A549 (cell line): ENCODE measurements around the gene EIF3M. TPM values are rescaled to one million over a fixed set of nuclear protein-coding genes. Genes with fewer than 3 reads are reported as not detected.

Source experiments
- ATAC-seq, 2 experiments: fragments of 200-7000 bp in 1 of 2; fragments of >200 bp in 1 of 2; cut with Nextera tagmentation in 1 of 2; cut with Tn5 transposase in 1 of 2; 3 replicates each; pipeline versions ENCODE4 v1.8.0 to v1.9.1; 2018 to 2020; ENCODE audit warnings: mild to moderate bottlenecking in 1 of 2, moderate library complexity in 1 of 2
- CTCF ChIA-PET: fragments of 300-600 bp; sonication (Branson Sonifier 250); formaldehyde crosslinking; extraction: SDS; loops from one replicate; lab custom pipeline; 2021; ENCODE audit warnings: antibody characterized with exemption, inconsistent platforms; lab: Yijun Ruan, JAX
- POLR2A ChIA-PET: fragments of 350-600 bp; formaldehyde crosslinking; extraction: SDS; loops from one replicate; lab custom pipeline; 2021; ENCODE audit warnings: antibody characterized with exemption, inconsistent platforms; lab: Yijun Ruan, JAX
- DNase-seq, 2 experiments: peaks; one replicate each; pipeline versions ENCODE4 v3.0.0 to v3.0.0-alpha.2; 2011 to 2016; ENCODE audit warnings: low read depth in 1 of 2, low spot score in 1 of 2
- FAIRE-seq: peaks from 2 replicates; lab custom pipeline; 2011; peaks lifted over from hg19 to GRCh38; lab: Jason Lieb, UNC
- H3K27ac ChIP-seq, 2 experiments: fragments of >200 bp; sonication (Bioruptor Twin); formaldehyde crosslinking; 3 replicates each; pipeline ENCODE4 v1.5.1; 2016 to 2017
- H3K4me1 ChIP-seq: fragments of >200 bp; sonication (Bioruptor Twin); formaldehyde crosslinking; 3 replicates; pipeline ENCODE4 v1.6.1; 2016
- H3K4me2 ChIP-seq: fragments of >200 bp; sonication (Bioruptor Twin); formaldehyde crosslinking; 3 replicates; pipeline ENCODE4 v1.6.1; 2016
- H3K4me3 ChIP-seq: fragments of >200 bp; sonication (Bioruptor Twin); formaldehyde crosslinking; 3 replicates; pipeline ENCODE4 v1.5.1; 2016
- H3K9me3 ChIP-seq: fragments of >200 bp; sonication (Bioruptor Twin); formaldehyde crosslinking; 3 replicates; pipeline ENCODE4 v1.6.1; 2016
- CHD4 ChIP-seq: fragments of 200-600 bp; sonication (generic); IDR thresholded peaks from 2 replicates; pipeline ENCODE4 v1.6.1; 2016; ENCODE audit warnings: antibody characterized with exemption, mild to moderate bottlenecking, borderline replicate concordance
- EHF ChIP-seq: fragments of 250-450 bp; sonication (Bioruptor Pico); IDR thresholded peaks from 2 replicates; pipeline ENCODE4 v1.5.0; 2020; ENCODE audit warnings: mild to moderate bottlenecking
- EP300 ChIP-seq, 2 experiments: fragments of >200 bp; sonication (Bioruptor Twin); formaldehyde crosslinking; IDR thresholded peaks; 2 replicates in 1 of 2; 3 replicates in 1 of 2; pipeline ENCODE4 v1.6.1; 2016 to 2017
- ESRRA ChIP-seq: fragments of 150-350 bp; IDR thresholded peaks from 2 replicates; pipeline ENCODE4 v1.6.1; 2014; ENCODE audit warnings: mild to moderate bottlenecking, low read length, borderline replicate concordance
- FOXS1 ChIP-seq: fragments of 250-450 bp; sonication (Bioruptor Pico); IDR thresholded peaks from 2 replicates; pipeline ENCODE4 v1.5.0; 2020; ENCODE audit warnings: mild to moderate bottlenecking, moderate library complexity
- GATA3 ChIP-seq: IDR thresholded peaks from 2 replicates; pipeline ENCODE4 v1.6.1; 2012; ENCODE audit warnings: borderline replicate concordance
- HEYL ChIP-seq: fragments of 250-450 bp; sonication (Bioruptor Pico); IDR thresholded peaks from 2 replicates; pipeline ENCODE4 v1.8.0; 2021; ENCODE audit warnings: mild to moderate bottlenecking, moderate library complexity
- JUNB ChIP-seq: fragments of >200 bp; sonication (Bioruptor Twin); formaldehyde crosslinking; IDR thresholded peaks from 2 replicates; pipeline ENCODE4 v1.6.1; 2016
- KDM1A ChIP-seq: fragments of 200-600 bp; sonication (generic); IDR thresholded peaks from 2 replicates; pipeline ENCODE4 v1.6.1; 2016; ENCODE audit warnings: low read depth, mild to moderate bottlenecking
- MAFK ChIP-seq: fragments of 450-650 bp; IDR thresholded peaks from 2 replicates; pipeline ENCODE4 v1.6.1; 2014; ENCODE audit not compliant: partially characterized antibody
- NPAS2 ChIP-seq: fragments of 250-450 bp; sonication (Bioruptor Pico); IDR thresholded peaks from 2 replicates; pipeline ENCODE4 v1.8.0; 2022; ENCODE audit warnings: mild to moderate bottlenecking, moderate library complexity, borderline replicate concordance
- RARB ChIP-seq: fragments of 250-450 bp; sonication (Bioruptor Pico); IDR thresholded peaks from 2 replicates; pipeline ENCODE4 v1.8.0; 2021; ENCODE audit warnings: mild to moderate bottlenecking, moderate library complexity
- SREBF2 ChIP-seq: fragments of 450-650 bp; IDR thresholded peaks from 2 replicates; pipeline ENCODE4 v1.6.1; 2014; ENCODE audit warnings: mild to moderate bottlenecking, moderate library complexity
- TP53 ChIP-seq: fragments of 250-450 bp; sonication (Bioruptor Pico); IDR thresholded peaks from 2 replicates; pipeline ENCODE4 v1.5.0; 2021; ENCODE audit warnings: mild to moderate bottlenecking, moderate library complexity
- ZC3H11A ChIP-seq: fragments of 450-650 bp; IDR thresholded peaks from 2 replicates; pipeline ENCODE4 v1.6.1; 2014; ENCODE audit warnings: antibody characterized with exemption, mild to moderate bottlenecking
- ZNF302 ChIP-seq: fragments of 250-450 bp; sonication (Bioruptor Pico); IDR thresholded peaks from 2 replicates; pipeline ENCODE4 v1.9.0; 2021; ENCODE audit warnings: inconsistent platforms, mild to moderate bottlenecking, moderate library complexity
- ZSCAN20 ChIP-seq: fragments of 250-450 bp; sonication (Bioruptor Pico); IDR thresholded peaks from 2 replicates; pipeline ENCODE4 v1.8.0; 2022; ENCODE audit warnings: mild to moderate bottlenecking, moderate library complexity
- WGBS: methylation state at CpG from one replicate; pipeline ENCODE4 v1.1.6; 2017; ENCODE audit errors: missing lambda C conversion rate; 5-methylcytosine and 5-hydroxymethylcytosine counted together
- polyA plus RNA-seq, 4 experiments: library from polyadenylated mRNA; depleted of rRNA in 3 of 4; stranded (reverse); fragments of >200 nt; fragmentation: RNase III in 1 of 4; extraction: RNeasy Plus Mini Kit Qiagen cat#74134 plus additional on column Dnase treatment in 1 of 4; gene quantifications; 2 replicates in 3 of 4; 3 replicates in 1 of 4; pipeline ENCODE4 v1.2.3, GENCODE V29; 2011 to 2017
- TF ChIP-seq, protein P1 (sequence below): fragments of 200-600 bp; sonication (generic); IDR thresholded peaks from 2 replicates; pipeline ENCODE4 v1.6.1; 2016; ENCODE audit warnings: antibody characterized with exemption, mild to moderate bottlenecking, moderate library complexity
- TF ChIP-seq, protein P2 (sequence below): fragments of 150-350 bp; IDR thresholded peaks from 2 replicates; pipeline ENCODE4 v1.6.1; 2014; ENCODE audit warnings: low read depth, mild to moderate bottlenecking, low read length
- TF ChIP-seq, protein P3 (sequence below): IDR thresholded peaks from 2 replicates; pipeline ENCODE4 v1.6.1; 2012; ENCODE audit warnings: low read depth, borderline replicate concordance
- TF ChIP-seq, protein P4 (sequence below): fragments of 250-450 bp; sonication (Bioruptor Pico); IDR thresholded peaks from 2 replicates; pipeline ENCODE4 v1.5.0; 2021; ENCODE audit warnings: mild to moderate bottlenecking, moderate library complexity, borderline replicate concordance

EIF3M gene
- polyA plus RNA-seq, 2 of the 4 experiments (the other 2 are of a cell fraction): 436 to 890 TPM

DNA sequence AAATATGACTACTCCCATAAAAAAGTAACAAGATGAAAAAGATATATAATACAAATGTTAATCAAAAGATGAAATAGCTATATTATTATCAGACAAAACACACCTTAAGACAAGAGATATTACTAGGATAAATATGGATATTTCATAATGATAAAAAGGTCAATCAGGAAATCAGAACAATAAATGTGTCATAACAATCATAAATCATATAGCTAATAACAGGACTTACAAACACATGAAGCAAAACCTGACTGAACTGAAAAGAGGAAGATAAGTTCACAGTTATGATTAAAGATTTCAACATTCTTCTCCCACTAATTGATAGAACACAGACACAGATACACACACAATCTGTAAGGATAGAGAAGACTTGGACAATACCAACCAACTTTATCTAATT lies 47.2 kb downstream of the EIF3M start:
- no peak overlapping the region for H3K27ac ChIP-seq
- no peak overlapping the region for H3K4me2 ChIP-seq
- ChIA-PET POLR2A (no interaction called here), CTCF (no interaction called here)
- H3K4me1 ChIP-seq: no peaks in the 10 kb centered on the region
- no peak for DNase-seq
- H3K9me3 ChIP-seq: no peaks in the 10 kb centered on the region; the same call in 2 of the 3 replicates
- peak; percentile 36 for FAIRE-seq
- TF ChIP-seq NPAS2 (CRISPR knock-in tag) (no peak), FOXS1 (no peak), GATA3 (no peak), HEYL (CRISPR knock-in tag) (no peak), KDM1A (no peak), ESRRA (no peak), ZSCAN20 (no peak), CHD4 (no peak), JUNB (no peak), TP53 (CRISPR knock-in tag) (no peak), EP300 (IDR thresholded peaks at IDR 0.05) (no peak), ZC3H11A (no peak), RARB (CRISPR knock-in tag) (no peak), EHF (CRISPR knock-in tag) (no peak), SREBF2 (no peak)
- TF ChIP-seq, protein P1, sequence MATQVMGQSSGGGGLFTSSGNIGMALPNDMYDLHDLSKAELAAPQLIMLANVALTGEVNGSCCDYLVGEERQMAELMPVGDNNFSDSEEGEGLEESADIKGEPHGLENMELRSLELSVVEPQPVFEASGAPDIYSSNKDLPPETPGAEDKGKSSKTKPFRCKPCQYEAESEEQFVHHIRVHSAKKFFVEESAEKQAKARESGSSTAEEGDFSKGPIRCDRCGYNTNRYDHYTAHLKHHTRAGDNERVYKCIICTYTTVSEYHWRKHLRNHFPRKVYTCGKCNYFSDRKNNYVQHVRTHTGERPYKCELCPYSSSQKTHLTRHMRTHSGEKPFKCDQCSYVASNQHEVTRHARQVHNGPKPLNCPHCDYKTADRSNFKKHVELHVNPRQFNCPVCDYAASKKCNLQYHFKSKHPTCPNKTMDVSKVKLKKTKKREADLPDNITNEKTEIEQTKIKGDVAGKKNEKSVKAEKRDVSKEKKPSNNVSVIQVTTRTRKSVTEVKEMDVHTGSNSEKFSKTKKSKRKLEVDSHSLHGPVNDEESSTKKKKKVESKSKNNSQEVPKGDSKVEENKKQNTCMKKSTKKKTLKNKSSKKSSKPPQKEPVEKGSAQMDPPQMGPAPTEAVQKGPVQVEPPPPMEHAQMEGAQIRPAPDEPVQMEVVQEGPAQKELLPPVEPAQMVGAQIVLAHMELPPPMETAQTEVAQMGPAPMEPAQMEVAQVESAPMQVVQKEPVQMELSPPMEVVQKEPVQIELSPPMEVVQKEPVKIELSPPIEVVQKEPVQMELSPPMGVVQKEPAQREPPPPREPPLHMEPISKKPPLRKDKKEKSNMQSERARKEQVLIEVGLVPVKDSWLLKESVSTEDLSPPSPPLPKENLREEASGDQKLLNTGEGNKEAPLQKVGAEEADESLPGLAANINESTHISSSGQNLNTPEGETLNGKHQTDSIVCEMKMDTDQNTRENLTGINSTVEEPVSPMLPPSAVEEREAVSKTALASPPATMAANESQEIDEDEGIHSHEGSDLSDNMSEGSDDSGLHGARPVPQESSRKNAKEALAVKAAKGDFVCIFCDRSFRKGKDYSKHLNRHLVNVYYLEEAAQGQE: no peak
- TF ChIP-seq, protein P2, sequence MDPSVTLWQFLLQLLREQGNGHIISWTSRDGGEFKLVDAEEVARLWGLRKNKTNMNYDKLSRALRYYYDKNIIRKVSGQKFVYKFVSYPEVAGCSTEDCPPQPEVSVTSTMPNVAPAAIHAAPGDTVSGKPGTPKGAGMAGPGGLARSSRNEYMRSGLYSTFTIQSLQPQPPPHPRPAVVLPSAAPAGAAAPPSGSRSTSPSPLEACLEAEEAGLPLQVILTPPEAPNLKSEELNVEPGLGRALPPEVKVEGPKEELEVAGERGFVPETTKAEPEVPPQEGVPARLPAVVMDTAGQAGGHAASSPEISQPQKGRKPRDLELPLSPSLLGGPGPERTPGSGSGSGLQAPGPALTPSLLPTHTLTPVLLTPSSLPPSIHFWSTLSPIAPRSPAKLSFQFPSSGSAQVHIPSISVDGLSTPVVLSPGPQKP: no peak
- TF ChIP-seq, protein P3, sequence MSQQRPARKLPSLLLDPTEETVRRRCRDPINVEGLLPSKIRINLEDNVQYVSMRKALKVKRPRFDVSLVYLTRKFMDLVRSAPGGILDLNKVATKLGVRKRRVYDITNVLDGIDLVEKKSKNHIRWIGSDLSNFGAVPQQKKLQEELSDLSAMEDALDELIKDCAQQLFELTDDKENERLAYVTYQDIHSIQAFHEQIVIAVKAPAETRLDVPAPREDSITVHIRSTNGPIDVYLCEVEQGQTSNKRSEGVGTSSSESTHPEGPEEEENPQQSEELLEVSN: no peak
- no peak overlapping the region for H3K4me3 ChIP-seq
- ATAC-seq: no peak

DNA sequence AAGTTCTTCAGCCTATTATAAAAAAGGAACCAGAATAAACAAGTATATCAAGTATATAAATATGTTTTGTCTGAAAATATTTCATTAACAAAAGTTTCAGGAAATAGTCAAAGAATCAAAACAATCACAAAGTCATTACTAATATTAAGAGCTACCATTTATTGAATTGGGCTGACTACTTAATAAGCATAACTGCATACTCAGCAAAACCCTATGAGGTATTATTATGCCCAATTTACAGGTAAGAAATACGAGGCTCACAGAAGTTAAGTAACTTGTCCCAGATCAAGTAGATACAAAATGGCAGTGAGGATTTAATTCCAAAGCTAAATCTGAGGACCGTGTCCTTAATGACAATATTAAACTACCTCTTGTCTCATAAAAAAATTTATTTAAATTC lies 52.2 kb downstream of the EIF3M start:
- TF ChIP-seq ZNF302 (no peak), MAFK (peak; percentile 88)
- CTCF ChIA-PET: no interaction called here

DNA sequence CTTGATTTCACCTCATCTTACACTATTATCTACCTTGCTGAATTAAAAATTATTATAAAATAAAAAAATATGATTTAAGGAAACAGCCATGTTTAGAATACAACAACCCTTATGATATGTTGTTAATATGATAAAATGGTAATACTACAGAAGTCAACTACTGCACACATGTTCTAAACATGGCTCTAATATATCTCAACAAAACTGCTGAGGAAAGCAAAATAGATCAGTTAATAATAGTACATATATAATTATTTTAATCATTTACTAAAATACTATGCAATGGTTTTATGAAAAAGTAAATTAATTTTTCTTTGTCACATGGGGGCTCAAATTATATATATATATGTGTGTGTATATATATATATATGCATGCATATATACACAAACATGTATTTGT lies 57.7 kb downstream of the EIF3M start:
- H3K4me1 ChIP-seq: no peaks in the 10 kb centered on the region
- no peaks in the 10 kb centered on the region for H3K9me3 ChIP-seq
- CTCF ChIA-PET: no interaction called here
- DNase-seq: no peak
- no peak for ATAC-seq
- H3K27ac ChIP-seq: no peak overlapping the region
- FAIRE-seq: no peak
- H3K4me3 ChIP-seq: no peak overlapping the region
- H3K4me2 ChIP-seq: no peak overlapping the region
- TF ChIP-seq, protein P4, sequence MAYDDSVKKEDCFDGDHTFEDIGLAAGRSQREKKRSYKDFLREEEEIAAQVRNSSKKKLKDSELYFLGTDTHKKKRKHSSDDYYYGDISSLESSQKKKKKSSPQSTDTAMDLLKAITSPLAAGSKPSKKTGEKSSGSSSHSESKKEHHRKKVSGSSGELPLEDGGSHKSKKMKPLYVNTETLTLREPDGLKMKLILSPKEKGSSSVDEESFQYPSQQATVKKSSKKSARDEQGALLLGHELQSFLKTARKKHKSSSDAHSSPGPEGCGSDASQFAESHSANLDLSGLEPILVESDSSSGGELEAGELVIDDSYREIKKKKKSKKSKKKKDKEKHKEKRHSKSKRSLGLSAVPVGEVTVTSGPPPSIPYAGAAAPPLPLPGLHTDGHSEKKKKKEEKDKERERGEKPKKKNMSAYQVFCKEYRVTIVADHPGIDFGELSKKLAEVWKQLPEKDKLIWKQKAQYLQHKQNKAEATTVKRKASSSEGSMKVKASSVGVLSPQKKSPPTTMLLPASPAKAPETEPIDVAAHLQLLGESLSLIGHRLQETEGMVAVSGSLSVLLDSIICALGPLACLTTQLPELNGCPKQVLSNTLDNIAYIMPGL: no peak
- TF ChIP-seq MAFK: peak; percentile 61
- TF ChIP-seq, all 56 proteins: peak for 1
- POLR2A ChIA-PET: no interaction called here

More for the DNA sequence above, 52.2 kb downstream of the EIF3M start:
- Histone ChIP-seq H3K4me1 (no peaks in the 10 kb centered on the region), H3K9me3 (no peaks in the 10 kb centered on the region; the same call in 2 of the 3 replicates), H3K4me2 (no peak overlapping the region), H3K4me3 (no peak overlapping the region), H3K27ac (no peak overlapping the region)
- DNase-seq: no peak
- no peak for FAIRE-seq
- 31% methylated on average over 2 of the region's 2 CpGs for WGBS
- POLR2A ChIA-PET: no interaction called here
- no peak for ATAC-seq
